K562 (cell line): Measurements from ENCODE around the gene MS4A1. TPM values are rescaled to one million over a fixed set of nuclear protein-coding genes. Genes with fewer than 3 reads are reported as not detected.
"Not testable (repeated sequence)": the region's sequence is repeated elsewhere in the genome, so short reads cannot be mapped to it uniquely, and the experiment has no call there.

ENCODE experiments used
- ATAC-seq: fragments of 200-7000 bp; cut with Tn5 transposase; 3 replicates; pipeline ENCODE4 v1.9.1; 2020; ENCODE audit warnings: moderate library complexity
- BruUV-seq: library from RNA; stranded (reverse); fragments of 400-500 nt; replicated peaks from 2 replicates; lab custom pipeline; 2021; lab: Mats Ljungman, UMichigan
- CTCF ChIA-PET: fragments of 300-600 bp; formaldehyde crosslinking; extraction: SDS; loops from one replicate; lab custom pipeline; 2021; ENCODE audit warnings: low intra/inter-chr PET ratio; lab: Yijun Ruan, JAX
- POLR2A ChIA-PET: fragments of 300-600, 350-650 bp; sonication (Branson Sonifier 250); formaldehyde crosslinking; extraction: SDS; loops from one replicate; lab custom pipeline; 2021; ENCODE audit warnings: antibody characterized with exemption, inconsistent platforms; lab: Yijun Ruan, JAX
- DNase-seq, 4 experiments: peaks; one replicate each; pipeline versions ENCODE4 v3.0.0 to v3.0.0-alpha.2; 2011 to 2018; ENCODE audit warnings: low spot score in 3 of 4, mixed read lengths in 3 of 4; ENCODE audit errors: extremely low read depth in 1 of 4
- FAIRE-seq: peaks from 2 replicates; lab custom pipeline; 2011; peaks lifted over from hg19 to GRCh38; lab: Jason Lieb, UNC
- H2AFZ ChIP-seq: 2 replicates; pipeline ENCODE4 v1.6.0; 2011; ENCODE audit warnings: low read depth, low read length, control low read depth, inconsistent platforms
- H3K27ac ChIP-seq: fragments of 200-600 bp; 3 replicates; pipeline ENCODE4 v1.8.0; 2011; ENCODE audit warnings: low read depth, mild to moderate bottlenecking, control low read depth, inconsistent platforms, low read length, moderate library complexity, mixed read lengths; ENCODE audit errors: extremely low read depth
- H3K27me3 ChIP-seq, 2 experiments: fragments of 300-600 bp in 1 of 2; 2 replicates in 1 of 2; 3 replicates in 1 of 2; pipeline versions ENCODE4 v1.6.0 to v1.8.0; 2011; ENCODE audit warnings: inconsistent platforms in 2 of 2, low read length in 2 of 2, mild to moderate bottlenecking in 1 of 2, mixed read lengths in 1 of 2, moderate library complexity in 1 of 2; ENCODE audit not compliant: control insufficient read depth in 2 of 2, insufficient read depth in 2 of 2
- H3K36me3 ChIP-seq: fragments of 300-600 bp; 3 replicates; pipeline ENCODE4 v1.8.0; 2011; ENCODE audit warnings: mild to moderate bottlenecking, low read length, inconsistent platforms; ENCODE audit not compliant: control insufficient read depth, insufficient read depth
- H3K4me1 ChIP-seq, 2 experiments: fragments of 200-600 bp in 1 of 2; replicated peaks in 1 of 2; 2 replicates in 1 of 2; 3 replicates in 1 of 2; pipeline versions ENCODE4 v1.5.1 to v1.8.0; 2011; ENCODE audit warnings: inconsistent platforms in 2 of 2, low read length in 2 of 2, mild to moderate bottlenecking in 1 of 2, mixed read lengths in 1 of 2, moderate library complexity in 1 of 2; ENCODE audit not compliant: control insufficient read depth in 2 of 2, insufficient read depth in 2 of 2
- H3K4me2 ChIP-seq: 2 replicates; pipeline ENCODE4 v1.6.1; 2011; ENCODE audit warnings: low read length, control low read depth, inconsistent platforms, mixed read lengths; ENCODE audit not compliant: insufficient read depth
- H3K4me3 ChIP-seq: fragments of 200-600 bp; sonication (generic), shearing (Covaris generic); 2 replicates; pipeline ENCODE4 v1.5.1; 2016; ENCODE audit warnings: control low read depth, inconsistent platforms
- H3K79me2 ChIP-seq: fragments of 200-600 bp; 3 replicates; pipeline ENCODE4 v1.8.0; 2011; ENCODE audit warnings: low read length, inconsistent platforms; ENCODE audit not compliant: control insufficient read depth, insufficient read depth
- H3K9ac ChIP-seq, 2 experiments: 2 replicates each; pipeline versions ENCODE4 v1.6.0 to v1.6.1; 2011; ENCODE audit warnings: low read depth in 2 of 2, low read length in 2 of 2, control low read depth in 1 of 2, inconsistent platforms in 1 of 2, mild to moderate bottlenecking in 1 of 2, mixed read lengths in 1 of 2; ENCODE audit not compliant: insufficient read depth in 1 of 2
- H3K9me1 ChIP-seq: one replicate; pipeline ENCODE4 v1.6.0; 2011; ENCODE audit warnings: inconsistent platforms, mild to moderate bottlenecking, low read length, moderate library complexity; ENCODE audit not compliant: control insufficient read depth, insufficient read depth
- H3K9me3 ChIP-seq: replicated peaks from 2 replicates; pipeline ENCODE4 v1.5.1; 2011; ENCODE audit warnings: low read depth, low read length, inconsistent platforms; ENCODE audit not compliant: control insufficient read depth, insufficient read depth
- H4K20me1 ChIP-seq: replicated peaks from 2 replicates; pipeline ENCODE4 v1.6.1; 2011; ENCODE audit warnings: low read length, inconsistent platforms, mixed read lengths; ENCODE audit not compliant: control insufficient read depth, insufficient read depth
- ADNP ChIP-seq: fragments of 200-800 bp; sonication (Bioruptor generic); IDR thresholded peaks from 2 replicates; pipeline ENCODE4 v1.6.1; 2016; ENCODE audit warnings: missing genetic modification characterization, missing compliant biosample characterization
- BMI1 ChIP-seq: fragments of 150-350 bp; IDR thresholded peaks from 2 replicates; pipeline ENCODE4 v1.6.1; 2014; ENCODE audit warnings: low read length
- LARP7 ChIP-seq: fragments of 450-650 bp; IDR thresholded peaks from 2 replicates; pipeline ENCODE4 v1.6.1; 2016
- ZFP30 ChIP-seq: fragments of 250-450 bp; sonication (Bioruptor Pico); IDR thresholded peaks from 2 replicates; pipeline ENCODE4 v1.8.0; 2022; ENCODE audit warnings: moderate library complexity, mild to moderate bottlenecking, inconsistent platforms, borderline replicate concordance
- WGBS: fragments of 100-300 bp; shearing (Covaris generic); methylation state at CpG from one replicate; pipeline ENCODE4 v1.1.6; 2016; ENCODE audit warnings: low coverage, mixed read lengths; ENCODE audit not compliant: insufficient coverage; ENCODE audit errors: missing lambda C conversion rate; 5-methylcytosine and 5-hydroxymethylcytosine counted together
- in situ Hi-C: fragments of 300-500 bp; cut with MboI; formaldehyde crosslinking; loops from 4 replicates; pipeline ENCODE4 v1.15.0; 2018; ENCODE audit warnings: inconsistent platforms, mixed read lengths
- intact Hi-C: fragments of 100-400 bp; cut with micrococcal nuclease; formaldehyde crosslinking; loops from 2 replicates; pipeline ENCODE4 v1.14.2; 2022
- polyA plus RNA-seq, 8 experiments: library from polyadenylated mRNA; depleted of rRNA in 4 of 8; stranded (reverse) in 5 of 8; unstranded in 3 of 8; fragments of >200 nt; fragmentation: Nextera tagmentation in 2 of 8; fragmentation: Illumina TruSeq in 1 of 8; extraction: Ambion mirVana in 2 of 8; extraction: Trizol in 1 of 8; gene quantifications; 2 replicates each; pipeline versions ENCODE4 v1.2.1 to v1.2.3, GENCODE V29; 2011 to 2014; ENCODE audit warnings: inconsistent platforms in 1 of 8, missing spikeins in 1 of 8
- total RNA-seq, 7 experiments: library from RNA; depleted of rRNA in 6 of 7; stranded (reverse); fragments of >200 nt in 6 of 7; fragmentation: Illumina TruSeq in 2 of 7; extraction: Trizol in 2 of 7; gene quantifications; 2 replicates each; pipeline versions ENCODE4 v1.2.1 to v1.2.3, GENCODE V29; 2011 to 2021; ENCODE audit warnings: low replicate concordance in 1 of 7
- TF ChIP-seq, protein P1 (sequence below): fragments of 250-450 bp; sonication (Bioruptor Pico); IDR thresholded peaks from 2 replicates; pipeline ENCODE4 v1.8.0; 2022; ENCODE audit warnings: inconsistent platforms
- TF ChIP-seq, protein P2 (sequence below): fragments of 250-450 bp; sonication (Bioruptor Pico); IDR thresholded peaks from 2 replicates; pipeline ENCODE4 v1.8.0; 2022; ENCODE audit warnings: moderate library complexity, mild to moderate bottlenecking, inconsistent platforms
- TF ChIP-seq, protein P3 (sequence below): IDR thresholded peaks from 2 replicates; pipeline ENCODE4 v1.6.1; 2011; ENCODE audit warnings: borderline replicate concordance, low read depth, mild to moderate bottlenecking, moderate library complexity, low read length; ENCODE audit not compliant: insufficient read depth, poor library complexity, severe bottlenecking
- TF ChIP-seq, protein P4 (sequence below): IDR thresholded peaks from 2 replicates; pipeline ENCODE4 v1.6.1; 2011; ENCODE audit not compliant: insufficient read length; ENCODE audit errors: extremely low read depth

Gene MS4A1
- total and polyA plus RNA-seq, 9 of the 15 experiments (the other 6 are each of a cell fraction or from before 2014, with no cell fraction given) = 0.01 to 0.24 (median 0.03) TPM; not detected in 5

DNA sequence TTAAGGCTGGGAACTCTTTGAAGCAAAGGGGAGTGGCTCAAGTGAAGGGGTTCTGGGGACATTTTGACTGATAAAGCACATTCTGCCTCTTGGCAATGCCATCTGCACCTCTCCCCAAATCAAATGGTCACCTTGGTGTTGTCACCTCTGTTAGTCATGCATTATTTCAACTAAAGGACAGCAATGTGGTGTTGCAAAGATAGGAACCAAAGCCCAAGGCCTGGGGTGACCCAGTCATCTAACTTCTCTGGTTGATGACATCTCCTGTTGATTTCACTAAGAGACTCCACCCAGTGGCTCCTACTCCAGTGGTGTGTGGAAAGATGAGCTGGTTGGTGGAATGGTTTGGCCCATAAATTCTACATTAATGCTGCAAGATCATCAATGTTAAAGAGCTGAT, 7.8 kb upstream of the MS4A1 start (continued):
- TF ChIP-seq, protein P1, sequence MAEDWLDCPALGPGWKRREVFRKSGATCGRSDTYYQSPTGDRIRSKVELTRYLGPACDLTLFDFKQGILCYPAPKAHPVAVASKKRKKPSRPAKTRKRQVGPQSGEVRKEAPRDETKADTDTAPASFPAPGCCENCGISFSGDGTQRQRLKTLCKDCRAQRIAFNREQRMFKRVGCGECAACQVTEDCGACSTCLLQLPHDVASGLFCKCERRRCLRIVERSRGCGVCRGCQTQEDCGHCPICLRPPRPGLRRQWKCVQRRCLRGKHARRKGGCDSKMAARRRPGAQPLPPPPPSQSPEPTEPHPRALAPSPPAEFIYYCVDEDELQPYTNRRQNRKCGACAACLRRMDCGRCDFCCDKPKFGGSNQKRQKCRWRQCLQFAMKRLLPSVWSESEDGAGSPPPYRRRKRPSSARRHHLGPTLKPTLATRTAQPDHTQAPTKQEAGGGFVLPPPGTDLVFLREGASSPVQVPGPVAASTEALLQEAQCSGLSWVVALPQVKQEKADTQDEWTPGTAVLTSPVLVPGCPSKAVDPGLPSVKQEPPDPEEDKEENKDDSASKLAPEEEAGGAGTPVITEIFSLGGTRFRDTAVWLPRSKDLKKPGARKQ (CRISPR knock-in tag) = no peak
- TF ChIP-seq, protein P2, sequence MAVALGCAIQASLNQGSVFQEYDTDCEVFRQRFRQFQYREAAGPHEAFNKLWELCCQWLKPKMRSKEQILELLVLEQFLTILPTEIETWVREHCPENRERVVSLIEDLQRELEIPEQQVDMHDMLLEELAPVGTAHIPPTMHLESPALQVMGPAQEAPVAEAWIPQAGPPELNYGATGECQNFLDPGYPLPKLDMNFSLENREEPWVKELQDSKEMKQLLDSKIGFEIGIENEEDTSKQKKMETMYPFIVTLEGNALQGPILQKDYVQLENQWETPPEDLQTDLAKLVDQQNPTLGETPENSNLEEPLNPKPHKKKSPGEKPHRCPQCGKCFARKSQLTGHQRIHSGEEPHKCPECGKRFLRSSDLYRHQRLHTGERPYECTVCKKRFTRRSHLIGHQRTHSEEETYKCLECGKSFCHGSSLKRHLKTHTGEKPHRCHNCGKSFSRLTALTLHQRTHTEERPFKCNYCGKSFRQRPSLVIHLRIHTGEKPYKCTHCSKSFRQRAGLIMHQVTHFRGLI (CRISPR knock-in tag) = no peak
- TF ChIP-seq LARP7 (no peak), ADNP (tag) (no peak), BMI1 (no peak), ZFP30 (CRISPR knock-in tag) (no peak)
- TF ChIP-seq, protein P3, sequence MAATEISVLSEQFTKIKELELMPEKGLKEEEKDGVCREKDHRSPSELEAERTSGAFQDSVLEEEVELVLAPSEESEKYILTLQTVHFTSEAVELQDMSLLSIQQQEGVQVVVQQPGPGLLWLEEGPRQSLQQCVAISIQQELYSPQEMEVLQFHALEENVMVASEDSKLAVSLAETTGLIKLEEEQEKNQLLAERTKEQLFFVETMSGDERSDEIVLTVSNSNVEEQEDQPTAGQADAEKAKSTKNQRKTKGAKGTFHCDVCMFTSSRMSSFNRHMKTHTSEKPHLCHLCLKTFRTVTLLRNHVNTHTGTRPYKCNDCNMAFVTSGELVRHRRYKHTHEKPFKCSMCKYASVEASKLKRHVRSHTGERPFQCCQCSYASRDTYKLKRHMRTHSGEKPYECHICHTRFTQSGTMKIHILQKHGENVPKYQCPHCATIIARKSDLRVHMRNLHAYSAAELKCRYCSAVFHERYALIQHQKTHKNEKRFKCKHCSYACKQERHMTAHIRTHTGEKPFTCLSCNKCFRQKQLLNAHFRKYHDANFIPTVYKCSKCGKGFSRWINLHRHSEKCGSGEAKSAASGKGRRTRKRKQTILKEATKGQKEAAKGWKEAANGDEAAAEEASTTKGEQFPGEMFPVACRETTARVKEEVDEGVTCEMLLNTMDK = no peak
- TF ChIP-seq, protein P4, sequence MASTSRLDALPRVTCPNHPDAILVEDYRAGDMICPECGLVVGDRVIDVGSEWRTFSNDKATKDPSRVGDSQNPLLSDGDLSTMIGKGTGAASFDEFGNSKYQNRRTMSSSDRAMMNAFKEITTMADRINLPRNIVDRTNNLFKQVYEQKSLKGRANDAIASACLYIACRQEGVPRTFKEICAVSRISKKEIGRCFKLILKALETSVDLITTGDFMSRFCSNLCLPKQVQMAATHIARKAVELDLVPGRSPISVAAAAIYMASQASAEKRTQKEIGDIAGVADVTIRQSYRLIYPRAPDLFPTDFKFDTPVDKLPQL = no peak
- TF ChIP-seq, all 486 proteins: peak for 0

DNA sequence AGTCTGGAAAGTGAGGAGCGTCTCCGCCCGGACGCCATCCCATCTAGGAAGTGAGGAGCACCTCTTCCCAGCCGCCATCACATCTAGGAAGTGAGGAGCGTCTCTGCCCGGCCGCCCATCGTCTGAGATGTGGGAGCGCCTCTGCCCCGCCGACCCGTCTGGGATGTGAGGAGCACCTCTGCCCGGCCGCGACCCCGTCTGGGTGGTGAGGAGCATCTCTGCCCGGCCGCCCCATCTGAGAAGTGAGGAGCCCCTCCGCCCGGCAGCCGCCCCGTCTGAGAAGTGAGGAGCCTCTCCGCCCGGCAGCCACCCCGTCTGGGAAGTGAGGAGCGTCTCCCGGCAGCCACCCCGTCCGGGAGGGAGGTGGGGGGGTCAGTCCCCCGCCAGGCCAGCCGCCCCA, 4.5 kb upstream of the MS4A1 start:
- CTCF ChIA-PET, intact Hi-C loops, H3K27me3 ChIP-seq, POLR2A ChIA-PET, H3K27ac ChIP-seq, H3K9ac ChIP-seq, H3K4me3 ChIP-seq, FAIRE-seq, H3K9me1 ChIP-seq, H4K20me1 ChIP-seq, BruUV-seq, in situ Hi-C loops, H2AFZ ChIP-seq, H3K9me3 ChIP-seq, DNase-seq, H3K4me1 ChIP-seq, H3K4me2 ChIP-seq, H3K79me2 ChIP-seq, H3K36me3 ChIP-seq, ATAC-seq: not testable (repeated sequence)
- 32% methylated on average over 5 of the region's 32 CpGs for WGBS
